IMR-90 (cell line): ENCODE data around the gene SAYSD1. TPM values are rescaled to one million over a fixed set of nuclear protein-coding genes. Genes with fewer than 3 reads are reported as not detected.

ENCODE experiments used
- ATAC-seq: fragments of 200-7000 bp; cut with Tn5 transposase; 2 replicates; pipeline ENCODE4 v1.9.1; 2020; ENCODE audit warnings: low read depth, mild to moderate bottlenecking, moderate library complexity
- BruUV-seq: library from RNA; stranded (reverse); fragments of 400-500 nt; replicated peaks from 2 replicates; lab custom pipeline; 2021; lab: Mats Ljungman, UMichigan
- CTCF ChIA-PET: fragments of 300-600 bp; formaldehyde crosslinking; extraction: SDS; loops from one replicate; lab custom pipeline; 2021; ENCODE audit warnings: antibody characterized with exemption; lab: Yijun Ruan, JAX
- POLR2A ChIA-PET: fragments of 300-600 bp; sonication (Branson Sonifier 250); formaldehyde crosslinking; loops from one replicate; lab custom pipeline; 2022; ENCODE audit warnings: antibody characterized with exemption; ENCODE audit not compliant: unreplicated experiment; lab: Charles Lee
- DNase-seq: peaks from one replicate; pipeline ENCODE4 v3.0.0; 2013
- H2AFZ ChIP-seq: replicated peaks from 2 replicates; pipeline ENCODE3; 2013; ENCODE audit warnings: low read length, mild to moderate bottlenecking; ENCODE audit not compliant: poor library complexity
- H2AK5ac ChIP-seq: 2 replicates; pipeline ENCODE4 v1.6.1; 2013; ENCODE audit warnings: low read depth, low read length, inconsistent platforms
- H2AK9ac ChIP-seq: replicated peaks from 2 replicates; pipeline ENCODE3; 2013; ENCODE audit warnings: mild to moderate bottlenecking, low read depth, low read length, moderate library complexity; ENCODE audit not compliant: poor library complexity
- H2BK120ac ChIP-seq: 2 replicates; pipeline ENCODE4 v1.6.1; 2013; ENCODE audit warnings: low read depth, low read length, inconsistent platforms
- H2BK15ac ChIP-seq: 3 replicates; pipeline ENCODE4 v1.6.1; 2013; ENCODE audit warnings: low read depth, low read length, inconsistent platforms
- H2BK20ac ChIP-seq: 2 replicates; pipeline ENCODE4 v1.6.1; 2013; ENCODE audit warnings: low read depth, mild to moderate bottlenecking, inconsistent platforms, low read length, moderate library complexity
- H2BK5ac ChIP-seq: 2 replicates; pipeline ENCODE4 v1.6.1; 2013; ENCODE audit warnings: mild to moderate bottlenecking, low read depth, low read length, inconsistent platforms; ENCODE audit not compliant: poor library complexity, severe bottlenecking
- H3K14ac ChIP-seq: replicated peaks from 2 replicates; pipeline ENCODE4 v1.6.1; 2013; ENCODE audit warnings: low read depth, low read length, inconsistent platforms
- H3K18ac ChIP-seq: 2 replicates; pipeline ENCODE4 v1.6.1; 2013; ENCODE audit warnings: low read depth, low read length, control low read depth
- H3K23ac ChIP-seq: 2 replicates; pipeline ENCODE4 v1.6.1; 2013; ENCODE audit warnings: low read depth, low read length, inconsistent platforms
- H3K27ac ChIP-seq: 2 replicates; pipeline ENCODE4 v1.5.1; 2013; ENCODE audit warnings: mild to moderate bottlenecking, control low read depth, low read length; ENCODE audit not compliant: insufficient read depth
- H3K27me3 ChIP-seq: 2 replicates; pipeline ENCODE4 v1.6.1; 2013; ENCODE audit warnings: low read length; ENCODE audit not compliant: control insufficient read depth, insufficient read depth
- H3K36me3 ChIP-seq: 2 replicates; pipeline ENCODE4 v1.6.1; 2013; ENCODE audit warnings: low read length, mixed read lengths; ENCODE audit not compliant: control insufficient read depth, insufficient read depth
- H3K4ac ChIP-seq: 2 replicates; pipeline ENCODE4 v1.6.1; 2013; ENCODE audit warnings: low read depth, low read length, inconsistent platforms
- H3K4me1 ChIP-seq: 2 replicates; pipeline ENCODE4 v1.6.1; 2013; ENCODE audit warnings: low read length, mixed read lengths; ENCODE audit not compliant: control insufficient read depth, insufficient read depth
- H3K4me2 ChIP-seq: 2 replicates; pipeline ENCODE4 v1.6.1; 2013; ENCODE audit warnings: low read depth, mild to moderate bottlenecking, control low read depth, low read length, moderate library complexity
- H3K4me3 ChIP-seq: 2 replicates; pipeline ENCODE4 v1.5.1; 2013; ENCODE audit warnings: low read depth, mild to moderate bottlenecking, control low read depth, low read length, moderate library complexity; ENCODE audit not compliant: insufficient read depth
- H3K56ac ChIP-seq: 2 replicates; pipeline ENCODE4 v1.6.1; 2013; ENCODE audit warnings: low read length, inconsistent platforms; ENCODE audit not compliant: insufficient read depth; ENCODE audit errors: extremely low read depth
- H3K79me1 ChIP-seq, 2 experiments: 2 replicates each; pipeline ENCODE4 v1.6.1; 2013; ENCODE audit warnings: low read length in 2 of 2, inconsistent platforms in 1 of 2, low read depth in 1 of 2
- H3K9ac ChIP-seq: 2 replicates; pipeline ENCODE4 v1.6.1; 2013; ENCODE audit warnings: low read depth, low read length, control low read depth
- H3K9me1 ChIP-seq: 2 replicates; pipeline ENCODE4 v1.6.1; 2013; ENCODE audit warnings: low read length, inconsistent platforms; ENCODE audit not compliant: insufficient read depth
- H3K9me3 ChIP-seq: 2 replicates; pipeline ENCODE4 v1.6.1; 2013; ENCODE audit warnings: low read length; ENCODE audit not compliant: control insufficient read depth, insufficient read depth
- H4K20me1 ChIP-seq: 2 replicates; pipeline ENCODE4 v1.6.1; 2013; ENCODE audit warnings: low read length, inconsistent platforms; ENCODE audit not compliant: insufficient read depth
- H4K5ac ChIP-seq: 2 replicates; pipeline ENCODE4 v1.6.1; 2013; ENCODE audit warnings: mild to moderate bottlenecking, low read depth, low read length, control low read depth
- H4K8ac ChIP-seq, 2 experiments: 2 replicates each; pipeline ENCODE4 v1.6.1; 2013; ENCODE audit warnings: low read depth in 2 of 2, low read length in 2 of 2, control low read depth in 1 of 2, inconsistent platforms in 1 of 2
- H4K91ac ChIP-seq: 2 replicates; pipeline ENCODE4 v1.6.1; 2013; ENCODE audit warnings: low read depth, low read length, inconsistent platforms; ENCODE audit not compliant: insufficient read depth
- BHLHE40 ChIP-seq: fragments of 150-350 bp; IDR thresholded peaks from 2 replicates; pipeline ENCODE4 v1.6.1; 2016; ENCODE audit warnings: mild to moderate bottlenecking, low read depth, low read length
- CEBPB ChIP-seq: IDR thresholded peaks from 2 replicates; pipeline ENCODE4 v1.6.1; 2012; ENCODE audit warnings: low read depth, low read length, improper control_type of control experiment
- CHD1 ChIP-seq: IDR thresholded peaks from 2 replicates; pipeline ENCODE4 v1.6.1; 2012; ENCODE audit warnings: low read depth, low read length, improper control_type of control experiment
- CTCF ChIP-seq: conservative IDR thresholded peaks from 2 replicates; pipeline ENCODE4 v1.5.1; 2012; ENCODE audit warnings: mild to moderate bottlenecking, low read depth, low read length, improper control_type of control experiment
- ELK1 ChIP-seq: fragments of 150-350 bp; IDR thresholded peaks from 2 replicates; pipeline ENCODE4 v1.6.1; 2016; ENCODE audit warnings: low read depth, mild to moderate bottlenecking, low read length, moderate library complexity, borderline replicate concordance
- FOS ChIP-seq: fragments of 150-350 bp; IDR thresholded peaks from 2 replicates; pipeline ENCODE4 v1.6.1; 2016; ENCODE audit warnings: low read depth, low read length
- MAFK ChIP-seq: IDR thresholded peaks from 2 replicates; pipeline ENCODE4 v1.6.1; 2012; ENCODE audit warnings: low read depth, low read length, improper control_type of control experiment
- MAZ ChIP-seq: IDR thresholded peaks from 2 replicates; pipeline ENCODE4 v1.6.1; 2012; ENCODE audit warnings: low read depth, mild to moderate bottlenecking, low read length, improper control_type of control experiment, moderate library complexity, borderline replicate concordance
- MXI1 ChIP-seq: IDR thresholded peaks from 2 replicates; pipeline ENCODE4 v1.6.1; 2012; ENCODE audit warnings: low read depth, mild to moderate bottlenecking, low read length, moderate library complexity, borderline replicate concordance
- NFE2L2 ChIP-seq: fragments of 150-350 bp; IDR thresholded peaks from 2 replicates; pipeline ENCODE4 v1.6.1; 2016; ENCODE audit warnings: low read depth, mild to moderate bottlenecking, low read length
- POLR2A ChIP-seq: IDR thresholded peaks from 2 replicates; pipeline ENCODE4 v1.6.1; 2012; ENCODE audit warnings: mild to moderate bottlenecking, low read depth, low read length
- RAD21 ChIP-seq: IDR thresholded peaks from 2 replicates; pipeline ENCODE4 v1.6.1; 2012; ENCODE audit warnings: low read length, improper control_type of control experiment
- RCOR1 ChIP-seq: IDR thresholded peaks from 2 replicates; pipeline ENCODE4 v1.6.1; 2012; ENCODE audit warnings: mild to moderate bottlenecking, low read length, improper control_type of control experiment; ENCODE audit not compliant: insufficient replicate concordance
- RFX5 ChIP-seq: IDR thresholded peaks from 2 replicates; pipeline ENCODE4 v1.8.0; 2012; ENCODE audit warnings: low read depth, mild to moderate bottlenecking, low read length, moderate library complexity
- SMC3 ChIP-seq: fragments of 150-350 bp; IDR thresholded peaks from 2 replicates; pipeline ENCODE4 v1.6.1; 2016; ENCODE audit warnings: low read depth, mild to moderate bottlenecking, antibody characterized with exemption, low read length, moderate library complexity
- WGBS, 2 experiments: methylation state at CpG; one replicate each; pipeline versions ENCODE4 v1.1.5 to v1.1.7; 2013; ENCODE audit warnings: missing lambda C conversion rate in 2 of 2; ENCODE audit not compliant: insufficient read length in 1 of 2; ENCODE audit errors: extremely low coverage in 2 of 2; 5-methylcytosine and 5-hydroxymethylcytosine counted together
- dilution Hi-C: fragments of 300-500 bp; cut with HindIII; formaldehyde crosslinking; loops from one replicate; pipeline ENCODE4 v1.14.3; 2018; ENCODE audit warnings: low sequenced_read_pairs; ENCODE audit not compliant: unreplicated experiment
- in situ Hi-C: fragments of 300-500 bp; cut with MboI; formaldehyde crosslinking; loops from 3 replicates; pipeline ENCODE4 v1.14.3; 2019; ENCODE audit warnings: low sequenced_read_pairs, inconsistent platforms, mixed read lengths
- intact Hi-C: fragments of 100-400 bp; cut with micrococcal nuclease; formaldehyde crosslinking; loops from 2 replicates; pipeline ENCODE4 v1.10.0; 2022
- polyA plus RNA-seq, 3 experiments: library from polyadenylated mRNA; depleted of rRNA; stranded (reverse); fragments of >200 nt; gene quantifications; 2 replicates each; pipeline ENCODE4 v1.2.3, GENCODE V29; 2012; ENCODE audit warnings: low replicate concordance in 1 of 3
- total RNA-seq: library from RNA; depleted of rRNA; stranded (reverse); fragments of >200 nt; gene quantifications from 2 replicates; pipeline ENCODE4 v1.2.3, GENCODE V29; 2012
- TF ChIP-seq, protein P1 (sequence below): fragments of 150-350 bp; IDR thresholded peaks from 2 replicates; pipeline ENCODE4 v1.6.1; 2017; ENCODE audit warnings: mild to moderate bottlenecking, antibody characterized with exemption, low read length, low read depth

The SAYSD1 gene
- total and polyA plus RNA-seq, 2 of the 4 experiments (the other 2 are of a cell fraction) = 5.7 to 5.9 TPM

- no peak overlapping the region for H3K14ac ChIP-seq
- ChIA-PET CTCF (no interaction called here), POLR2A (no interaction called here)
- H2AFZ ChIP-seq = no peak overlapping the region
- intact Hi-C loops = no loop called here
- H2BK20ac ChIP-seq = no peak overlapping the region
- H3K9me1 ChIP-seq = no peaks in the 10 kb centered on the region
- H3K56ac ChIP-seq = no peak overlapping the region
- no peak overlapping the region for H3K4me3 ChIP-seq
- in situ Hi-C loops = no loop called here
- TF ChIP-seq MXI1 (no peak), SMC3 (no peak), RCOR1 (no peak), FOS (no peak), POLR2A (no peak), RAD21 (no peak), CHD1 (no peak), ELK1 (no peak), MAFK (no peak), CTCF (no peak), MAZ (no peak), RFX5 (no peak), NFE2L2 (no peak), CEBPB (no peak), BHLHE40 (no peak)
- TF ChIP-seq, protein P1, sequence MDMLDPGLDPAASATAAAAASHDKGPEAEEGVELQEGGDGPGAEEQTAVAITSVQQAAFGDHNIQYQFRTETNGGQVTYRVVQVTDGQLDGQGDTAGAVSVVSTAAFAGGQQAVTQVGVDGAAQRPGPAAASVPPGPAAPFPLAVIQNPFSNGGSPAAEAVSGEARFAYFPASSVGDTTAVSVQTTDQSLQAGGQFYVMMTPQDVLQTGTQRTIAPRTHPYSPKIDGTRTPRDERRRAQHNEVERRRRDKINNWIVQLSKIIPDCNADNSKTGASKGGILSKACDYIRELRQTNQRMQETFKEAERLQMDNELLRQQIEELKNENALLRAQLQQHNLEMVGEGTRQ = no peak
- ATAC-seq (no peak), DNase-seq (no peak)
- 0 out of 2 replicates have a peak, but pooled peaks cover 2% of the 10 kb centered on the region for H3K27me3 ChIP-seq
- H3K4me1 ChIP-seq = no peaks in the 10 kb centered on the region
- no peak overlapping the region for H2AK9ac ChIP-seq
- no peak overlapping the region for H3K18ac ChIP-seq
- H2AK5ac ChIP-seq = no peak overlapping the region
- dilution Hi-C loops = no loop called here
- H3K36me3 ChIP-seq = no peaks in the 10 kb centered on the region
- H4K8ac ChIP-seq = no peak overlapping the region
- WGBS, 2 experiments = 20% methylated on average over 1 of the region's 4 CpGs; no CpG with 5 or more reads in 1 of the 2 experiments
- H3K9ac ChIP-seq = no peak overlapping the region
- H3K27ac ChIP-seq = no peak overlapping the region
- no TSS peak for BruUV-seq
- H3K79me1 ChIP-seq = no peaks in the 10 kb centered on the region
- no peak overlapping the region for H3K4me2 ChIP-seq
- no peak overlapping the region for H4K91ac ChIP-seq
- no peak overlapping the region for H3K4ac ChIP-seq
- H2BK120ac ChIP-seq = no peak overlapping the region
- no peaks in the 10 kb centered on the region for H4K20me1 ChIP-seq
- H3K23ac ChIP-seq = no peak overlapping the region
- H2BK15ac ChIP-seq = no peak overlapping the region
- H2BK5ac ChIP-seq = no peak overlapping the region
- no peak overlapping the region for H4K5ac ChIP-seq
- no peaks in the 10 kb centered on the region for H3K9me3 ChIP-seq
These were observed 21.8 kb downstream of the SAYSD1 start for GRCh38 chr6:39093149-39093708.
